HAP-1 (cell line): Measurements from ENCODE around the gene PRPSAP1.
A peak's percentile ranks its signal among the peaks of the same experiment; 100 is the strongest.

Experiments used
- DNase-seq, 2 experiments: peaks; one replicate each; pipeline ENCODE4 v3.0.0-alpha.2; 2016 to 2020; ENCODE audit warnings: low spot score in 2 of 2
- H3K27me3 ChIP-seq: fragments of 250-450 bp; sonication (Bioruptor Pico); 2 replicates; pipeline ENCODE4 v1.5.1; 2020; ENCODE audit warnings: low read depth, mild to moderate bottlenecking, moderate library complexity
- H3K36me3 ChIP-seq: fragments of 250-450 bp; sonication (Bioruptor Pico); replicated peaks from 2 replicates; pipeline ENCODE4 v1.5.1; 2020; ENCODE audit warnings: mild to moderate bottlenecking
- H3K4me1 ChIP-seq: fragments of 250-450 bp; sonication (Bioruptor Pico); 2 replicates; pipeline ENCODE4 v1.5.1; 2020; ENCODE audit warnings: mild to moderate bottlenecking
- H3K4me3 ChIP-seq: fragments of 250-450 bp; sonication (Bioruptor Pico); 2 replicates; pipeline ENCODE4 v1.5.1; 2020; ENCODE audit warnings: mild to moderate bottlenecking, moderate library complexity
- H3K9me3 ChIP-seq: fragments of 250-450 bp; sonication (Bioruptor Pico); 2 replicates; pipeline ENCODE4 v1.5.1; 2020; ENCODE audit warnings: mild to moderate bottlenecking, moderate library complexity
- in situ Hi-C: fragments of 300-500 bp; cut with MboI; formaldehyde crosslinking; loops from 3 replicates; pipeline ENCODE4 v1.14.3; 2020; ENCODE audit warnings: low sequenced_read_pairs, inconsistent platforms, mixed read lengths

PRPSAP1 gene

GRCh38 chr17:76386966-76387765 lies 33.5 kb upstream of the PRPSAP1 start:
- Histone ChIP-seq H3K9me3 (no peaks in the 10 kb centered on the region), H3K4me1 (peaks cover 26% of the 10 kb centered on the region), H3K27me3 (peaks cover 12% of the 10 kb centered on the region), H3K36me3 (peaks cover 16% of the 10 kb centered on the region), H3K4me3 (no peak overlapping the region)
- in situ Hi-C loops: no loop called here
- no peak for DNase-seq

GRCh38 chr17:76385892-76386786 lies 32.4 kb upstream of the PRPSAP1 start:
- H3K4me1 ChIP-seq: peaks cover 26% of the 10 kb centered on the region
- H3K36me3 ChIP-seq: peaks cover 9% of the 10 kb centered on the region
- DNase-seq: peak; percentile 66 to 90
- H3K27me3 ChIP-seq: peaks cover 12% of the 10 kb centered on the region
- in situ Hi-C loops: no loop called here
- H3K9me3 ChIP-seq: no peaks in the 10 kb centered on the region
- H3K4me3 ChIP-seq: peak overlapping the region; percentile 40

- H3K36me3 ChIP-seq: peaks cover 4% of the 10 kb centered on the region; the same call in 1 of the 2 replicates
- peak overlapping the region; percentile 40 for H3K4me3 ChIP-seq
- peaks cover 26% of the 10 kb centered on the region for H3K4me1 ChIP-seq
- peaks cover 12% of the 10 kb centered on the region for H3K27me3 ChIP-seq
- peak in 1 of 2 experiments; percentile 41 for DNase-seq
- in situ Hi-C loops: no loop called here
- H3K9me3 ChIP-seq: no peaks in the 10 kb centered on the region
Measured at GRCh38 chr17:76384987-76385891, 31.5 kb upstream of the PRPSAP1 start.

- Histone ChIP-seq H3K4me3 (peak within 1 kb of the TSS; percentile 40), H3K36me3 (peaks cover 4% of the 10 kb centered on the region; the same call in 1 of the 2 replicates), H3K9me3 (no peaks in the 10 kb centered on the region), H3K4me1 (peaks cover 19% of the 10 kb centered on the region), H3K27me3 (peaks cover 12% of the 10 kb centered on the region)
- in situ Hi-C loops: no loop called here
- DNase-seq: peak; percentile 58 to 81
Measured at GRCh38 chr17:76384222-76384986, 30.7 kb upstream of the PRPSAP1 start, which contains the start of gene SPHK1. Gene SPHK1, plus strand, starts transcription at chr17:76384609. Its CDS starts 1,036 bp downstream, at chr17:76385645.

- peaks cover 14% of the 10 kb centered on the region for H3K4me1 ChIP-seq
- no peaks in the 10 kb centered on the region; the same call in 1 of the 2 replicates for H3K36me3 ChIP-seq
- peak; percentile 27 to 66 for DNase-seq
- in situ Hi-C loops: no loop called here
- H3K9me3 ChIP-seq: no peaks in the 10 kb centered on the region
- peaks cover 12% of the 10 kb centered on the region for H3K27me3 ChIP-seq
- peak overlapping the region; percentile 40 for H3K4me3 ChIP-seq
Measured at GRCh38 chr17:76383546-76384221, 30.0 kb upstream of the PRPSAP1 start.

- H3K9me3 ChIP-seq: no peaks in the 10 kb centered on the region
- no peaks in the 10 kb centered on the region; the same call in 1 of the 2 replicates for H3K36me3 ChIP-seq
- H3K27me3 ChIP-seq: peaks cover 12% of the 10 kb centered on the region
- in situ Hi-C loops: no loop called here
- peak overlapping the region; percentile 40 for H3K4me3 ChIP-seq
- H3K4me1 ChIP-seq: peaks cover 14% of the 10 kb centered on the region
- peak; percentile 42 to 69 for DNase-seq
Measured at GRCh38 chr17:76382803-76383545, 29.3 kb upstream of the PRPSAP1 start.

- DNase-seq: peak in 1 of 2 experiments; percentile 64
- H3K27me3 ChIP-seq: peaks cover 12% of the 10 kb centered on the region
Measured at GRCh38 chr17:76382351-76382802, 28.7 kb upstream of the PRPSAP1 start.

GRCh38 chr17:76381633-76382350 lies 28.1 kb upstream of the PRPSAP1 start:
- Histone ChIP-seq H3K36me3 (no peaks in the 10 kb centered on the region), H3K9me3 (no peaks in the 10 kb centered on the region), H3K4me1 (peaks cover 14% of the 10 kb centered on the region), H3K27me3 (peaks cover 12% of the 10 kb centered on the region), H3K4me3 (no peak overlapping the region)
- DNase-seq: no peak
- in situ Hi-C loops: no loop called here

More at GRCh38 chr17:76382351-76382802, 28.7 kb upstream of the PRPSAP1 start:
- in situ Hi-C loops: no loop called here
- H3K4me1 ChIP-seq: peaks cover 14% of the 10 kb centered on the region
- no peaks in the 10 kb centered on the region for H3K9me3 ChIP-seq
- peak overlapping the region; percentile 40 for H3K4me3 ChIP-seq
- no peaks in the 10 kb centered on the region; the same call in 1 of the 2 replicates for H3K36me3 ChIP-seq

- no peaks in the 10 kb centered on the region for H3K36me3 ChIP-seq
- in situ Hi-C loops: no loop called here
- peaks cover 13% of the 10 kb centered on the region for H3K4me1 ChIP-seq
- peaks cover 3% of the 10 kb centered on the region for H3K27me3 ChIP-seq
- DNase-seq: no peak
- H3K9me3 ChIP-seq: no peaks in the 10 kb centered on the region
- no peak overlapping the region for H3K4me3 ChIP-seq
Measured at GRCh38 chr17:76379646-76380376, 26.1 kb upstream of the PRPSAP1 start.

- no peak for DNase-seq
- in situ Hi-C loops: no loop called here
Measured at GRCh38 chr17:76379275-76379641, 25.5 kb upstream of the PRPSAP1 start.

More at GRCh38 chr17:76379275-76379641, 25.5 kb upstream of the PRPSAP1 start:
- no peak overlapping the region for H3K4me3 ChIP-seq
- peaks cover 13% of the 10 kb centered on the region for H3K4me1 ChIP-seq
- no peaks in the 10 kb centered on the region for H3K36me3 ChIP-seq
- H3K27me3 ChIP-seq: no peaks in the 10 kb centered on the region
- no peaks in the 10 kb centered on the region for H3K9me3 ChIP-seq
